K562 (cell line): ENCODE measurements around the gene GHRH.

Experiments used
- ETV5 ChIP-seq: sonication (generic); formaldehyde crosslinking; IDR thresholded peaks from 2 replicates; pipeline ENCODE4 v1.4.0; 2020; ENCODE audit warnings: low read depth, mild to moderate bottlenecking, missing genetic modification reagents
- GABPA ChIP-seq: fragments of 200-800 bp; sonication (Bioruptor generic); conservative IDR thresholded peaks from 2 replicates; pipeline ENCODE4 v1.6.1; 2016; ENCODE audit warnings: low read depth, missing genetic modification characterization, missing compliant biosample characterization
- NFYB ChIP-seq: IDR thresholded peaks from 2 replicates; pipeline ENCODE4 v1.6.1; 2011; ENCODE audit warnings: mild to moderate bottlenecking, moderate library complexity; ENCODE audit not compliant: insufficient read length; ENCODE audit errors: extremely low read depth
- POLR2A ChIP-seq: fragments of 450-650 bp; conservative IDR thresholded peaks from 2 replicates; pipeline ENCODE4 v1.6.1; 2016
- POLR2AphosphoS5 ChIP-seq: IDR thresholded peaks from 2 replicates; pipeline ENCODE4 v1.6.1; 2011; ENCODE audit warnings: mild to moderate bottlenecking, low read depth, low read length, moderate library complexity; ENCODE audit not compliant: control insufficient read depth, insufficient read depth
- SMAD4 ChIP-seq: fragments of 250-450 bp; sonication (Bioruptor Pico); conservative IDR thresholded peaks from 2 replicates; pipeline ENCODE4 v1.8.0; 2021; ENCODE audit warnings: inconsistent platforms, mild to moderate bottlenecking, moderate library complexity
- SPI1 ChIP-seq: IDR thresholded peaks from 2 replicates; pipeline ENCODE4 v1.6.1; 2011; ENCODE audit warnings: low read depth, low read length, control low read depth, borderline replicate concordance
- TAF1 ChIP-seq: IDR thresholded peaks from 2 replicates; pipeline ENCODE4 v1.6.1; 2011; ENCODE audit warnings: mild to moderate bottlenecking, low read length, moderate library complexity; ENCODE audit not compliant: insufficient read depth, control insufficient read depth, severe bottlenecking; ENCODE audit errors: extremely low read depth
- TF ChIP-seq, protein P1 (sequence below): sonication (generic); formaldehyde crosslinking; IDR thresholded peaks from 2 replicates; pipeline ENCODE4 v1.9.0; 2022; ENCODE audit warnings: mild to moderate bottlenecking, missing genetic modification reagents
- TF ChIP-seq, protein P2 (sequence below), 2 experiments: fragments of 450-650 bp; formaldehyde crosslinking in 1 of 2; IDR thresholded peaks; 2 replicates each; pipeline versions ENCODE4 v1.4.0 to v1.6.1; 2014 to 2020; ENCODE audit warnings: mild to moderate bottlenecking in 2 of 2, borderline replicate concordance in 1 of 2, low read depth in 1 of 2
- TF ChIP-seq, protein P3 (sequence below), 3 experiments: IDR thresholded peaks in 2 of 3; conservative IDR thresholded peaks in 1 of 3; 2 replicates each; pipeline ENCODE4 v1.5.1; 2011 to 2012; ENCODE audit warnings: low read length in 3 of 3, mild to moderate bottlenecking in 3 of 3, control low read depth in 2 of 3, improper control_type of control experiment in 1 of 3, inconsistent platforms in 1 of 3, low read depth in 1 of 3, mixed read lengths in 1 of 3, moderate library complexity in 1 of 3; ENCODE audit not compliant: insufficient read depth in 2 of 3

DNA sequence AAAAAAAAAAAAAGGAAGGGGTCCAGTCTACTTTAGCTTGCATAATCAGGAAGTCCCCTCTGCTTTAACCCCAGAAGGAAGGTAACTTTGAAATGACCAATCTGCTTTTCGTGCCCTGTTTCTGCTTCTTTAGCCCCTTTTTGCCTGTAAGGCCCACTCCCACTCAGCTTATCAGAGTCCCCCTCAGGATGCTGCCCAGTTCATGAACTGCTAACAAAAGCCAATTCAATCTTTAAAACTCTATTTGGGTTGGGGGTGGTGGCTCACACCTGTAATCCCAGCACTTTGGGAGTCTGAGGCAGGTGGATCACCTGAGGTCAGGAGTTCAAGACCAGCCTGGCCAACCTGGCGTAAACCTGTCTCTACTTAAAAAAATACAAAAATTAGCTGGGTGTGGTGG, 12.3 kb downstream of the GHRH start:
- TF ChIP-seq ETV5 (CRISPR knock-in tag) (no peak), POLR2AphosphoS5 (no peak), SMAD4 (no peak), POLR2A (no peak), GABPA (tag) (no peak), SPI1 (no peak), NFYB (no peak), TAF1 (no peak)
- TF ChIP-seq, protein P1, sequence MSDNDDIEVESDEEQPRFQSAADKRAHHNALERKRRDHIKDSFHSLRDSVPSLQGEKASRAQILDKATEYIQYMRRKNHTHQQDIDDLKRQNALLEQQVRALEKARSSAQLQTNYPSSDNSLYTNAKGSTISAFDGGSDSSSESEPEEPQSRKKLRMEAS (CRISPR knock-in tag): no peak
- TF ChIP-seq, protein P2, sequence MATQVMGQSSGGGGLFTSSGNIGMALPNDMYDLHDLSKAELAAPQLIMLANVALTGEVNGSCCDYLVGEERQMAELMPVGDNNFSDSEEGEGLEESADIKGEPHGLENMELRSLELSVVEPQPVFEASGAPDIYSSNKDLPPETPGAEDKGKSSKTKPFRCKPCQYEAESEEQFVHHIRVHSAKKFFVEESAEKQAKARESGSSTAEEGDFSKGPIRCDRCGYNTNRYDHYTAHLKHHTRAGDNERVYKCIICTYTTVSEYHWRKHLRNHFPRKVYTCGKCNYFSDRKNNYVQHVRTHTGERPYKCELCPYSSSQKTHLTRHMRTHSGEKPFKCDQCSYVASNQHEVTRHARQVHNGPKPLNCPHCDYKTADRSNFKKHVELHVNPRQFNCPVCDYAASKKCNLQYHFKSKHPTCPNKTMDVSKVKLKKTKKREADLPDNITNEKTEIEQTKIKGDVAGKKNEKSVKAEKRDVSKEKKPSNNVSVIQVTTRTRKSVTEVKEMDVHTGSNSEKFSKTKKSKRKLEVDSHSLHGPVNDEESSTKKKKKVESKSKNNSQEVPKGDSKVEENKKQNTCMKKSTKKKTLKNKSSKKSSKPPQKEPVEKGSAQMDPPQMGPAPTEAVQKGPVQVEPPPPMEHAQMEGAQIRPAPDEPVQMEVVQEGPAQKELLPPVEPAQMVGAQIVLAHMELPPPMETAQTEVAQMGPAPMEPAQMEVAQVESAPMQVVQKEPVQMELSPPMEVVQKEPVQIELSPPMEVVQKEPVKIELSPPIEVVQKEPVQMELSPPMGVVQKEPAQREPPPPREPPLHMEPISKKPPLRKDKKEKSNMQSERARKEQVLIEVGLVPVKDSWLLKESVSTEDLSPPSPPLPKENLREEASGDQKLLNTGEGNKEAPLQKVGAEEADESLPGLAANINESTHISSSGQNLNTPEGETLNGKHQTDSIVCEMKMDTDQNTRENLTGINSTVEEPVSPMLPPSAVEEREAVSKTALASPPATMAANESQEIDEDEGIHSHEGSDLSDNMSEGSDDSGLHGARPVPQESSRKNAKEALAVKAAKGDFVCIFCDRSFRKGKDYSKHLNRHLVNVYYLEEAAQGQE (IDR thresholded peaks at IDR 0.05; ENCODE audit: borderline replicate concordance): no peak
- TF ChIP-seq, protein P2 (CRISPR knock-in tag; IDR thresholded peaks at IDR 0.05; ENCODE audit: low read depth): no peak
- TF ChIP-seq, protein P3, sequence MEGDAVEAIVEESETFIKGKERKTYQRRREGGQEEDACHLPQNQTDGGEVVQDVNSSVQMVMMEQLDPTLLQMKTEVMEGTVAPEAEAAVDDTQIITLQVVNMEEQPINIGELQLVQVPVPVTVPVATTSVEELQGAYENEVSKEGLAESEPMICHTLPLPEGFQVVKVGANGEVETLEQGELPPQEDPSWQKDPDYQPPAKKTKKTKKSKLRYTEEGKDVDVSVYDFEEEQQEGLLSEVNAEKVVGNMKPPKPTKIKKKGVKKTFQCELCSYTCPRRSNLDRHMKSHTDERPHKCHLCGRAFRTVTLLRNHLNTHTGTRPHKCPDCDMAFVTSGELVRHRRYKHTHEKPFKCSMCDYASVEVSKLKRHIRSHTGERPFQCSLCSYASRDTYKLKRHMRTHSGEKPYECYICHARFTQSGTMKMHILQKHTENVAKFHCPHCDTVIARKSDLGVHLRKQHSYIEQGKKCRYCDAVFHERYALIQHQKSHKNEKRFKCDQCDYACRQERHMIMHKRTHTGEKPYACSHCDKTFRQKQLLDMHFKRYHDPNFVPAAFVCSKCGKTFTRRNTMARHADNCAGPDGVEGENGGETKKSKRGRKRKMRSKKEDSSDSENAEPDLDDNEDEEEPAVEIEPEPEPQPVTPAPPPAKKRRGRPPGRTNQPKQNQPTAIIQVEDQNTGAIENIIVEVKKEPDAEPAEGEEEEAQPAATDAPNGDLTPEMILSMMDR (IDR thresholded peaks at IDR 0.05 in 2 of 3, conservative IDR thresholded peaks at IDR 0.05 in 1 of 3; ENCODE audit: insufficient read depth in 2 of 3, low read depth in 1 of 3, low read length in 3 of 3): no peak
